Activated CD8-positive, alpha-beta T cell treated with anti-CD3 and anti-CD28 coated beads for 36 hours (primary cell): ENCODE results near the gene DCP1B. TPM values are rescaled to one million over a fixed set of nuclear protein-coding genes. Genes with fewer than 3 reads are reported as not detected.

Source experiments
- ATAC-seq: fragments of 200-7000 bp; cut with Tn5 transposase; one replicate; pipeline ENCODE4 v1.10.0; 2021; ENCODE audit warnings: mild to moderate bottlenecking, moderate library complexity
- CTCF ChIA-PET: fragments of 350-600 bp; sonication (Branson Sonifier 250); formaldehyde crosslinking; loops from one replicate; lab custom pipeline; 2021; ENCODE audit warnings: antibody characterized with exemption; lab: Charles Lee
- POLR2A ChIA-PET: fragments of 350-600 bp; sonication (Branson Sonifier 250); formaldehyde crosslinking; loops from one replicate; lab custom pipeline; 2021; ENCODE audit warnings: antibody characterized with exemption; lab: Charles Lee
- DNase-seq: peaks from one replicate; pipeline ENCODE4 v3.0.0-alpha.2; 2020
- H3K27ac Mint-ChIP-seq: one replicate; pipeline ENCODE4 v1.8.0; 2021; ENCODE audit warnings: mild to moderate bottlenecking, mixed read lengths
- H3K27me3 Mint-ChIP-seq: one replicate; pipeline ENCODE4 v1.8.0; 2021; ENCODE audit warnings: mixed read lengths
- H3K36me3 Mint-ChIP-seq: one replicate; pipeline ENCODE4 v1.8.0; 2021; ENCODE audit warnings: low read depth, mixed read lengths
- H3K4me1 Mint-ChIP-seq: one replicate; pipeline ENCODE4 v1.8.0; 2021; ENCODE audit warnings: low read depth, mixed read lengths
- H3K4me3 Mint-ChIP-seq: one replicate; pipeline ENCODE4 v1.8.0; 2021; ENCODE audit warnings: mild to moderate bottlenecking, moderate library complexity, mixed read lengths
- H3K9me3 Mint-ChIP-seq: one replicate; pipeline ENCODE4 v1.8.0; 2021; ENCODE audit warnings: mixed read lengths
- CTCF ChIP-seq: fragments of 200-600 bp; IDR thresholded peaks from one replicate; pipeline ENCODE4 v1.8.0; 2022; ENCODE audit warnings: antibody characterized with exemption, mild to moderate bottlenecking
- intact Hi-C: fragments of 100-400 bp; cut with micrococcal nuclease; formaldehyde crosslinking; loops from one replicate; pipeline ENCODE4 v1.10.0; 2022
- total RNA-seq, 2 experiments: library from RNA; stranded (reverse); gene quantifications; one replicate each; pipeline ENCODE4 v1.2.3, GENCODE V29; 2021

Gene DCP1B
- total RNA-seq, 2 experiments from 2014 or later = 14.2 to 15.7 TPM

DNA sequence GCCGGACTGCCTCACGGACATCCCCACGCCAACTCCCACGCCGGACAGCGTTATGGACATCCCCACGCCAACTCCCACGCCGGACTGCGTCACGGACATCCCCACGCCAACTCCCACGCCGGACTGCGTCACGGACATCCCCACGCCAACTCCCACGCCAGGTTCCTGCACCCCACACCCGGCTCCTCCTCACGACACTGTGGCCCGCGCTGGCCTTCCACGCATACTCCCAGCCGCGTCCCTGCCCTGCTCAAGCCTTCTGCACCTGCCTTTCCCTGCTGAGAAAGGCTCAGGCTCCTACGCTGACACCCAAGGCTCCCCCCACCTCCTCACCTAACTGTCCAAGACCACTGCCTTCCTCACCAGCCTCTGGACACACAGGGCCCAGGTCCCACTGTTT lies 95.5 kb downstream of the DCP1B start:
- H3K27me3 Mint-ChIP-seq = peaks cover 6% of the 10 kb centered on the region
- DNase-seq (no peak), ATAC-seq (no peak)
- no peak overlapping the region for H3K27ac Mint-ChIP-seq
- intact Hi-C loops = no loop called here
- POLR2A ChIA-PET = no interaction called here
- TF ChIP-seq CTCF = no peak
- H3K36me3 Mint-ChIP-seq = no peaks in the 10 kb centered on the region
- H3K4me3 Mint-ChIP-seq = no peak overlapping the region
- H3K9me3 Mint-ChIP-seq = peaks cover 28% of the 10 kb centered on the region
- CTCF ChIA-PET = no interaction called here
- peaks cover 4% of the 10 kb centered on the region for H3K4me1 Mint-ChIP-seq

GRCh38 chr12:1907652-1908611 lies 96.3 kb downstream of the DCP1B start:
- no peak for TF ChIP-seq CTCF
- ChIA-PET CTCF (no interaction called here), POLR2A (no interaction called here)
- H3K36me3 Mint-ChIP-seq = no peaks in the 10 kb centered on the region
- intact Hi-C loops = no loop called here
- H3K4me1 Mint-ChIP-seq = peaks cover 4% of the 10 kb centered on the region
- DNase-seq (peak; percentile 43), ATAC-seq (peak; percentile 34)
- H3K27ac Mint-ChIP-seq = no peak overlapping the region
- H3K9me3 Mint-ChIP-seq = peaks cover 36% of the 10 kb centered on the region
- peak overlapping the region; percentile 43 for H3K4me3 Mint-ChIP-seq
- peaks cover 6% of the 10 kb centered on the region for H3K27me3 Mint-ChIP-seq

DNA sequence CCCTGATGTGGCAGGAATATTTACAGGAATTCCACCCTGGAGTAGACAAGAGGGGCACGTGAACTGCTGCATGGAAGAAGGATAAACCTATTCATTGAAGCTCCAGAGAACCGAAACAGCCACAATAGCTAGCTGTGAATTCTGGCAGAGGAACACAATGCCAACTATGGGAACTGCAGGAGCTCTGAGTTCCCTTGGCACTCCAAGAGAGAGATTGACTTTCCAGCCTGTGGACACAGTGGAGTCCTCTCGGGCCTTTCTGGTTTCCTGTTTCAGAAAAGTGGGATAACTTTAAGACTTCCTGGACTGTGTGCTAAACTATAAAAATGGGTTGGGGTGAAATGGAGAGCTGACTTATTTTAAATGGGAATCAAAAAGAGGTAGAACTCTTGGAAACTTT lies 97.7 kb downstream of the DCP1B start:
- DNase-seq (no peak), ATAC-seq (no peak)
- Mint-ChIP-seq H3K27ac (no peak overlapping the region), H3K36me3 (no peaks in the 10 kb centered on the region), H3K27me3 (peaks cover 6% of the 10 kb centered on the region), H3K4me1 (peaks cover 4% of the 10 kb centered on the region), H3K4me3 (no peak overlapping the region), H3K9me3 (peaks cover 40% of the 10 kb centered on the region)
- no peak for TF ChIP-seq CTCF
- intact Hi-C loops = no loop called here
- CTCF ChIA-PET = no interaction called here
- POLR2A ChIA-PET = no interaction called here

- CTCF ChIA-PET = interaction anchor here (1.0 to 1.3 kb wide), 2 partner anchors 11 to 35 kb away, joined by 3 to 6 read pairs; no protein-coding TSS in a partner anchor
Measured at GRCh38 chr12:1904875-1905274, 99.4 kb downstream of the DCP1B start.

More at GRCh38 chr12:1904875-1905274, 99.4 kb downstream of the DCP1B start:
- peaks cover 40% of the 10 kb centered on the region for H3K9me3 Mint-ChIP-seq
- no peak overlapping the region for H3K4me3 Mint-ChIP-seq
- intact Hi-C loops = no loop called here
- H3K4me1 Mint-ChIP-seq = peaks cover 4% of the 10 kb centered on the region
- no peaks in the 10 kb centered on the region for H3K36me3 Mint-ChIP-seq
- DNase-seq (no peak), ATAC-seq (no peak)
- POLR2A ChIA-PET = no interaction called here
- peaks cover 7% of the 10 kb centered on the region for H3K27me3 Mint-ChIP-seq
- no peak for TF ChIP-seq CTCF
- H3K27ac Mint-ChIP-seq = no peak overlapping the region
